Nucleus accumbens (tissue), 56 donors: Measurements from ENCODE around the gene MIPOL1.

Experiments used
- DNase-seq, 56 donors: peaks; one replicate each; lab custom pipeline; 2025; lab: John Stamatoyannopoulos, UW

The MIPOL1 gene

GRCh38 chr14:37593511-37594237 is 395.9 kb downstream of the MIPOL1 start:
- DNase-seq, result no peak

GRCh38 chr14:37594238-37594970 is 396.7 kb downstream of the MIPOL1 start:
- DNase-seq, result peak in 5 of 56 donors; percentile 6 to 59 (median 21)

DNA sequence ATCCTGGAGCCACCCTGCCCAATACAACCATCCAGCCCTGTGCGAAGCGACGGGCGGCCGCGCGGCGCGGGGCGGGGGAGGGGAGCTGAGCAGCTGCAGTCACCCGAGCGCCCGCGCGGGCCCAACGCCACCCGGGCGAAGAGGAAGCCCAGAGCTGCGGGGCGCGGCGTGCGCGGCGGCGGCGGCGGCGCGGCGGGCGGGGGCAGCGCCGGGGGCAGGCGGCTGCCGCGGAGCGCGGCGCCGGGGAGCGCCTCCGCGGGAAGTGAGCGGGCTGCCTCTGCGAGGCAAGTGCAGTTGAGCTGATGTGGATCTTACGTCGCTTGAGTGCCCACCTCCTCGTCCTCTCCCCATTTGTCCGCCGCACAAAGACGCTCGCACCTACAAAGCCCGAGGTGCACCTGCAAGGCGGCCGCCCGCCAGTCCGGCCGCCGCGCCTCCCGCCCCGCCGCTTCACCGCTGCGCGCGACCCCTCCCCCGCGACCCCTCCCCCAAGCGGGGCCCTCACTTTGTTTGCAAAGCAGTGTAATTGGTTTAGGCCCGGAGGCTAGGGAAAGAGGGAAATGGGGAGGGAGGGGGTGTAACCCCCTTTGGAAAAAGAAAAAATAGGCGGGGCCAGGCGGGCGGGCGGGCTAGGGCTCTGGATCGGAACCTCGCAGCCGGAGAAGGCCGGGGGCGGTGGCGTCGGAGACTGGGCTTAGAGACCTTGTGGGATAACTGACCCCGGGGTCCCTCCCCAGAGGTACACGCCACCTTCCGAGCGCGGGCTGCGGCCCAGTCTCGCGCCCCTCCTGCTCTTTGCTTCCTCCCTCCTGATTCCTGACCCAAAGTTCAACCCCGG is 397.5 kb downstream of the MIPOL1 start, which contains the start of the genes FOXA1 and TTC6:
FOXA1 (minus strand) TSS at position 279 of the 838 bp plus-strand sequence; CDS start at position 2, 277 bp downstream.
TTC6 (plus strand) TSS at position 659 of the 838 bp plus-strand sequence. CDS start 26,436 bp downstream, outside the sequence.
- DNase-seq, result peak in 1 of 56 donors; percentile 11

- DNase-seq, result no peak
Measured at GRCh38 chr14:37595809-37596621, 398.3 kb downstream of the MIPOL1 start.

GRCh38 chr14:37596790-37597472 is 399.2 kb downstream of the MIPOL1 start:
- DNase-seq, result no peak

DNA sequence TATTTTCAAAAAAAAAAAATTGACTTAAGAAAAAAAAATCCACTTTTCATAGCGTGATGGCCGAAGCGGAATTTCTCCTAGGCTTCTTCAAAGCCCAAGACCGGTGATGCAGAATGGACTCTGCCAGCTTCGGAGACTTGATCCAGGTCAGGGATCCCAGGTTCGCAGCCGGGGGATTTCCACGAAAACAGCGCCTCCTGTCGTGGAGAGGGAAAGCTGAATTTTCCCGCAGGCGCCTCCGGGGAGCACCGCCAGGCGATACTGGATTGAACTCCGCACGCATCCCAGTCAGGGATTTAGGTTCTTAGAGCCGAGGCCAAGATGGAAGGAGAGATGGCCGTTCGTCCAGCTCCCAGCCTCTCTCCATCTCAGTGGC is 399.8 kb downstream of the MIPOL1 start:
- DNase-seq, result no peak

DNA sequence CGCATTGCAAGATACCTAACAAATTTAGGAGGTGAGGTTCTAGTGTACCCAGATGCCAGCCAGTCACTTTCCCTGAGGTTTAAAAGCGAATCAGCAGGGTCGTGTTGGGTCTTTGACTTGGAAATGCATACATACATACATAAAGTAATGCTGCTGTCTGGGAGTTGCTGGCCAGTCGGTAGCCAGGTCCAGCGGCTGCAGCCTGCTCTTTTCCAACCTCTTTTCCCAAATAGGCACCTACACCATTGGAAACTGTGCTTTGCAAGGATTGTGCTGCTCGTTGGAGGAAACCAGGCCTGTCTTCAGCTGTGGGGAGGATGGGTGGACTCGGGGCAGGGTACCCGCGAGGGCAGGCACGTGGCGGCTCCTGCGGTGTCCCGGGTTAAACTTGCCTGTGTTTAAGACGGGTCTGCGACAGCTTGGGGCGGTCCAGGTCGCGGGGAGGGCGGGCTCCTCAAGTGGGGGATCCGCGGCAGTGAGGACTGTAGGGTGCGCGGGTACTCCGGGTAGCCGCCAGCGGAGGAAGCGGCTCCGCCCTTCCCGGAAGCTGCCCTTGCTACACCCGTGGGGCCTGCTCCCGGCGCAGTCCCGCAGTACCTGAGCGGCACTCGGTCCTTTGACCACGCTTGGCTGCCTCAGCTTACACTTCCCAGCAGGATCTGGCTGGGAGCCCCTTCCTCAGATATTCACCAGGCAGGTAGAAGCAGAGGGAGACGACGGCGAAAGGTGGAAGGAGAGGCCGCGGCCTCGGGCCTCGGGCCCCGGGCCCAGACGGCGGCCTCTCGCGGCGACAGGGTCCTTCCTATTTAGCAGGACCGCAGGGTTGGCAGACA is 400.4 kb downstream of the MIPOL1 start:
- DNase-seq, result no peak

GRCh38 chr14:37598747-37599506 is 401.2 kb downstream of the MIPOL1 start:
- DNase-seq, result no peak

- no peak for DNase-seq
Measured at GRCh38 chr14:37599507-37600368, 402.0 kb downstream of the MIPOL1 start.

GRCh38 chr14:37600880-37601741 is 403.4 kb downstream of the MIPOL1 start:
- DNase-seq, result no peak

DNA sequence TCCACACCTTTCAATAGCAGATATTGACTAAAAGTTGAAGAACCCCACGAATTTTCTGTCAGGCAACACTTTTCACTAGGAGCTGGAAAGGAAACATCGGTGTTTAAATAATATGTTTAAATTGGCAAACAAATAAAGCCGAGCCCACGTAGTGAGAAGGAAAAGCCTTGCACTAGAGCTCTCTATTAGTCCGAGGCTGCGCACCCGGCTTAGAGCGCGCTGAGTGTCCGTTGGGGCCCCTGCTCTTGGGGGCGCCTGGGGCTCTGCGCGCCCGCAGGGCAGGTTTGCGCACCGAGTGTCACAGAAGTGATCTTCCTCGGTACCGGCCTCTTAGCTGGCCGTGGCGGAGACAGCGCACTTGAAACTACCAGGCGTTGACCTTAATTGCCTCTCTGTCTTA is 404.1 kb downstream of the MIPOL1 start:
- no peak for DNase-seq
